RWPE2 (cell line): ENCODE data around the gene GP9.
A peak's percentile ranks its signal among the peaks of the same experiment; 100 is the strongest.

Experiments used
- ATAC-seq: fragments of 200-7000 bp; cut with Tn5 transposase; 3 replicates; pipeline ENCODE4 v1.9.1; 2021; ENCODE audit warnings: low read depth
- DNase-seq: peaks from one replicate; pipeline ENCODE4 v3.0.0-alpha.2; 2020; ENCODE audit warnings: low spot score
- H3K27ac ChIP-seq: fragments of 450-650 bp; 2 replicates; pipeline ENCODE4 v1.5.1; 2017; ENCODE audit warnings: mild to moderate bottlenecking; ENCODE audit not compliant: poor library complexity, severe bottlenecking
- H3K27me3 ChIP-seq: fragments of 250-450 bp; sonication (Bioruptor Pico); 2 replicates; pipeline ENCODE4 v1.5.1; 2021; ENCODE audit warnings: mild to moderate bottlenecking, moderate library complexity; ENCODE audit not compliant: insufficient read depth, poor library complexity, severe bottlenecking
- H3K36me3 ChIP-seq: fragments of 250-450 bp; sonication (Bioruptor Pico); 2 replicates; pipeline ENCODE4 v1.5.1; 2020; ENCODE audit warnings: low read depth, mild to moderate bottlenecking, moderate library complexity
- H3K4me1 ChIP-seq: fragments of 250-450 bp; sonication (Bioruptor Pico); 2 replicates; pipeline ENCODE4 v1.5.1; 2021; ENCODE audit warnings: mild to moderate bottlenecking, moderate library complexity; ENCODE audit not compliant: insufficient read depth, poor library complexity, severe bottlenecking
- H3K4me3 ChIP-seq: fragments of 250-450 bp; sonication (Bioruptor Pico); 2 replicates; pipeline ENCODE4 v1.5.1; 2021; ENCODE audit warnings: mild to moderate bottlenecking, moderate library complexity; ENCODE audit not compliant: severe bottlenecking
- H3K9me3 ChIP-seq: fragments of 250-450 bp; sonication (Bioruptor Pico); 2 replicates; pipeline ENCODE4 v1.5.1; 2021; ENCODE audit warnings: mild to moderate bottlenecking, moderate library complexity; ENCODE audit not compliant: severe bottlenecking
- CTCF ChIP-seq: fragments of 450-650 bp; IDR thresholded peaks from one replicate; pipeline ENCODE4 v1.5.1; 2017; ENCODE audit warnings: mild to moderate bottlenecking, moderate library complexity; ENCODE audit not compliant: poor library complexity, severe bottlenecking

The GP9 gene

DNA sequence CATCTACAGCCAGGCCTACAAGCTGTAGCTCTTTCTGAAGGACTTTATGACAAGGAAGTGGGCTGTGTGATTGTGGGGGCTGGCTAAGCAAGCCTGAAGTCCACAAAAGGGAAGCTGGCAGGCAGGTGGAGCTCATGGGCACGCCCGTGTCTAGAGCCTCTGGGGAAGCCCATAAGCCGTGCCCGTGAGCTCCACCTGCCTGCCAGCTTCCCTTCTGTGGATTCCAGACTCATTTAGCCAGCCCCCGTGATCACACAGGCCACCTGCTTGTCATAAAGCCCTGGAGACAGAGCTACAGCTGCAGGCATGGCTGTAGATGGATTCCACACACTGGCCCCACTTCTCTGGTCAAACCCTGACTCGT, 44.2 kb upstream of the GP9 start:
- Histone ChIP-seq H3K4me1 (no peaks in the 10 kb centered on the region), H3K36me3 (no peaks in the 10 kb centered on the region), H3K4me3 (no peak overlapping the region), H3K27me3 (no peaks in the 10 kb centered on the region), H3K27ac (no peak overlapping the region), H3K9me3 (no peaks in the 10 kb centered on the region)
- ATAC-seq (peak; percentile 74), DNase-seq (no peak)
- peak; percentile 29 for TF ChIP-seq CTCF

DNA sequence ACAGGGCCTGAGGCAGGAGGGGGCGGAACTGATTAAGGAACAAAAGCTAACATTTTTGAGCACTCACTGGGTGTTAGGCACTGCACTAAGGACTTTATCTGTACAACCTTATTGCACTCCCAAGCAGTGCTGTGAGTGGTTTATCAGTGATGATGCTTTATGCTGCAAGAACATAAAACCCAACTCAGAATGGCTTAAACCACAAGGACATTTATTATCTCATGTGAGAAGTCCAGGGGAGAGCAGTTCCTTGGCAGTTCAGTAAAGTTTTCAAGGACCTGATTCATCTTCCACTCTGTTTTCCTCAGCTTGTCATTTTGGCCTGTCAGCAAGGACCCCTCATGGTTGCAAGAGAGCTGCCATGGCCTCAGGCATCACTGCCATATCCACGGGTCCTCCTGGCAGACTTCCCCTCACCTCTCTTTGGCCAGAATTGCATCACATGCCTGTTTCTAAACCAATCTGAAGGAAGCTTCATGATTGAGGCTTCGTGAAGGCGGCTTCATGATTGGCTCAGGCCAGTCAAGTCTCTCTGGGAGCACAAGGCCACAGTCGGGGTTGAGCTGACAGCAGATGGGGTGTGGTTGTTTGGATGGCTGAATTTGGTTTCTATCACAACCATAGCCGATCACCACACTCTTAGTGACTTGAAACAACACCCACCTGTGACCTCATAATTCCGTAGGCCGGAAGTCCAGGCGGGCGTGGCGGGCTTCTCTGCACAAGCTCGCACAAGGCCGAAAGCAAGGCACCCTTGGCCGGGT, 43.7 kb upstream of the GP9 start:
- Histone ChIP-seq H3K27ac (no peak overlapping the region), H3K36me3 (no peaks in the 10 kb centered on the region), H3K27me3 (no peaks in the 10 kb centered on the region), H3K4me3 (no peak overlapping the region), H3K9me3 (no peaks in the 10 kb centered on the region), H3K4me1 (no peaks in the 10 kb centered on the region)
- no peak for TF ChIP-seq CTCF
- DNase-seq = no peak
- ATAC-seq = no peak; the same call in 2 of the 3 replicates

DNA sequence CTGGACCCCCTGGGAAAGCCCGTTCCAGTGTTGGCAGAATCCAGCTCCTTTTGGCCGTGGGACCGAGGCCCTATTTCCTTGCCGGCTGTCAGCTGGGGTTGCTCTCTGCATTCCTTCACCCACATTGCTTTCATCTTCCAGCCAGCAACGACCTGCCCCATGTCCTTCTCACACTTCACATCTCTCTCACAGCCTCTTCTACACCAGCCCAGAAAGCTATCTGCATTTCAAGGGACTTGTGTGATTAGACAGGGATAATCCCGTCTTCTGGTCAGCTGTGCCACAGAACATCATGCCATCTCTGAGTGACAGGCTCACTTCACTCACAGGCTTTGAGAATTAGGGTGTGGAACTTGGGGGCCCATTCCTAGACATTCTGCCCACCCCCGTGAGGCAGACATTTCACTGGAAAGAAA, 43.1 kb upstream of the GP9 start:
- Histone ChIP-seq H3K36me3 (no peaks in the 10 kb centered on the region), H3K9me3 (no peaks in the 10 kb centered on the region), H3K4me3 (no peak overlapping the region), H3K27me3 (no peaks in the 10 kb centered on the region), H3K4me1 (no peaks in the 10 kb centered on the region), H3K27ac (no peak overlapping the region)
- ATAC-seq = no peak
- no peak for TF ChIP-seq CTCF
- no peak for DNase-seq

- no peak overlapping the region for H3K27ac ChIP-seq
- H3K4me1 ChIP-seq = no peaks in the 10 kb centered on the region
- no peak for TF ChIP-seq CTCF
- no peaks in the 10 kb centered on the region for H3K36me3 ChIP-seq
- no peak for ATAC-seq
- no peak for DNase-seq
- no peaks in the 10 kb centered on the region for H3K9me3 ChIP-seq
- H3K4me3 ChIP-seq = no peak overlapping the region
- no peaks in the 10 kb centered on the region for H3K27me3 ChIP-seq
Observed at GRCh38 chr3:129018271-129018670, 42.3 kb upstream of the GP9 start.

DNA sequence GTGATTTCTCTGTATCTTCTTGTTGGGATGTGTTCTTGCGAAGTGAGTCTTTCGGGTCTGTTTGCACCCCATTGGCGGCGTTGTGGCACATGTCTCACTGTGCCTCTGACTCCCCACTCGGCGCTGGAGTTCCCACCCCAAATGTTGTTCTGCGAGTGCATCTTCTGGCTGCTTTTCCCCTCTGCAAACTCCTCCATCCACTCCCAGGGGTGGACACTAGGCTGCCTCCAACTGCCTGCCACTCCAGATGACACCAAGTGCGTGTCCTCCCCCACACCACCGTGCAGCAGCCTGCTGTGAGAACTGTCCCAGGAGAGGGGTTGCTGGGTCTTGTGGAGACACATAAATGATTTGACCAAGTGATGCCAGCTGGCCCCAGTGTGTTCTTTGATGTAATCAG, 41.8 kb upstream of the GP9 start:
- Histone ChIP-seq H3K9me3 (no peaks in the 10 kb centered on the region), H3K4me3 (no peak overlapping the region), H3K27me3 (no peaks in the 10 kb centered on the region), H3K27ac (no peak overlapping the region), H3K36me3 (no peaks in the 10 kb centered on the region), H3K4me1 (no peaks in the 10 kb centered on the region)
- no peak for DNase-seq
- no peak for TF ChIP-seq CTCF
- no peak for ATAC-seq
